Middle frontal gyrus (tissue), 1 donor: ENCODE results near the gene MAP3K5.

Source experiments
- DNase-seq: peaks from one replicate; pipeline ENCODE4 v3.0.0-alpha.2; 2015; ENCODE audit warnings: low spot score; ENCODE audit errors: extremely low spot score

The MAP3K5 gene

GRCh38 chr6:136685540-136686108 lies 106.7 kb downstream of the MAP3K5 start:
- no peak for DNase-seq

- DNase-seq: peak; percentile 26
Measured at GRCh38 chr6:136684466-136684865, 107.8 kb downstream of the MAP3K5 start.

- no peak for DNase-seq
Measured at GRCh38 chr6:136683209-136683941, 108.9 kb downstream of the MAP3K5 start.

- no peak for DNase-seq
Measured at GRCh38 chr6:136682292-136682691, 110.0 kb downstream of the MAP3K5 start.

GRCh38 chr6:136677822-136678221 lies 114.5 kb downstream of the MAP3K5 start:
- no peak for DNase-seq

- DNase-seq: no peak
Measured at GRCh38 chr6:136677344-136677743, 114.9 kb downstream of the MAP3K5 start.

GRCh38 chr6:136676075-136676474 lies 116.2 kb downstream of the MAP3K5 start:
- no peak for DNase-seq

- no peak for DNase-seq
Measured at GRCh38 chr6:136673571-136673970, 118.7 kb downstream of the MAP3K5 start.

GRCh38 chr6:136672144-136672543 lies 120.1 kb downstream of the MAP3K5 start:
- no peak for DNase-seq

GRCh38 chr6:136669299-136669699 lies 123.0 kb downstream of the MAP3K5 start:
- DNase-seq: no peak

- DNase-seq: no peak
Measured at GRCh38 chr6:136668571-136668970, 123.7 kb downstream of the MAP3K5 start.

GRCh38 chr6:136666041-136666440 lies 126.2 kb downstream of the MAP3K5 start:
- no peak for DNase-seq

- DNase-seq: no peak
Measured at GRCh38 chr6:136662347-136663237, 129.7 kb downstream of the MAP3K5 start.

- no peak for DNase-seq
Measured at GRCh38 chr6:136660727-136661126, 131.6 kb downstream of the MAP3K5 start.

GRCh38 chr6:136659991-136660499 lies 132.2 kb downstream of the MAP3K5 start:
- no peak for DNase-seq

- no peak for DNase-seq
Measured at GRCh38 chr6:136658711-136659110, 133.6 kb downstream of the MAP3K5 start.

- no peak for DNase-seq
Measured at GRCh38 chr6:136657666-136658065, 134.6 kb downstream of the MAP3K5 start.

GRCh38 chr6:136656121-136656520 lies 136.2 kb downstream of the MAP3K5 start:
- DNase-seq: no peak

GRCh38 chr6:136655239-136656014 lies 136.8 kb downstream of the MAP3K5 start:
- no peak for DNase-seq

GRCh38 chr6:136654086-136654485 lies 138.2 kb downstream of the MAP3K5 start:
- no peak for DNase-seq

- DNase-seq: no peak
Measured at GRCh38 chr6:136652656-136653055, 139.6 kb downstream of the MAP3K5 start.
